Suprapubic skin (tissue), 4 donors: ENCODE measurements around the gene METTL8. TPM values are rescaled to one million over a fixed set of nuclear protein-coding genes. Genes with fewer than 3 reads are reported as not detected.

Experiments
- DNase-seq, 2 donors: peaks; one replicate each; pipeline ENCODE4 v3.0.0-alpha.2; 2019; ENCODE audit warnings: low spot score in 2 of 2
- H3K27ac ChIP-seq: fragments of 200-600 bp; sonication (generic); one replicate; pipeline ENCODE4 v1.5.1; 2019
- H3K27me3 ChIP-seq: fragments of 200-600 bp; sonication (generic); one replicate; pipeline ENCODE4 v1.5.1; 2019
- H3K36me3 ChIP-seq: fragments of 200-600 bp; sonication (generic); one replicate; pipeline ENCODE4 v1.5.1; 2019
- H3K4me1 ChIP-seq: fragments of 200-600 bp; sonication (generic); one replicate; pipeline ENCODE4 v1.5.1; 2019
- H3K4me3 ChIP-seq: fragments of 200-600 bp; sonication (generic); one replicate; pipeline ENCODE4 v1.5.1; 2019; ENCODE audit warnings: mild to moderate bottlenecking
- H3K9me3 ChIP-seq: fragments of 200-600 bp; sonication (generic); one replicate; pipeline ENCODE4 v1.5.1; 2019
- EP300 ChIP-seq: sonication (generic); formaldehyde crosslinking; IDR thresholded peaks from one replicate; pipeline ENCODE4 v1.6.1; 2017; ENCODE audit warnings: antibody characterized with exemption
- POLR2A ChIP-seq, 2 donors: fragments of 450-650 bp; IDR thresholded peaks; one replicate each; pipeline ENCODE4 v1.6.1; 2017; ENCODE audit warnings: antibody characterized with exemption in 2 of 2, mild to moderate bottlenecking in 2 of 2, moderate library complexity in 2 of 2
- POLR2AphosphoS5 ChIP-seq, 3 donors: sonication (generic); formaldehyde crosslinking; IDR thresholded peaks; one replicate each; pipeline ENCODE4 v1.6.1; 2017; ENCODE audit warnings: antibody characterized with exemption in 3 of 3
- WGBS: methylation state at CpG from one replicate; pipeline ENCODE4 v1.1.5; 2018; 5-methylcytosine and 5-hydroxymethylcytosine counted together
- total RNA-seq, 4 donors: library from RNA; depleted of rRNA; stranded (reverse); fragments of >200 nt; gene quantifications; one replicate each; pipeline ENCODE4 v1.1.0, GENCODE V29; 2016
- TF ChIP-seq, protein P1 (sequence below), 2 donors: fragments of 200-600 bp in 1 of 2; fragments of 450-650 bp in 1 of 2; sonication (generic) in 1 of 2; IDR thresholded peaks; one replicate each; pipeline ENCODE4 v1.5.1; 2016 to 2019; ENCODE audit warnings: antibody characterized with exemption in 2 of 2, mild to moderate bottlenecking in 1 of 2, moderate library complexity in 1 of 2

METTL8 gene
- total RNA-seq, 4 donors from 2014 or later = 35.8 to 42.5 (median 38.7) TPM

DNA sequence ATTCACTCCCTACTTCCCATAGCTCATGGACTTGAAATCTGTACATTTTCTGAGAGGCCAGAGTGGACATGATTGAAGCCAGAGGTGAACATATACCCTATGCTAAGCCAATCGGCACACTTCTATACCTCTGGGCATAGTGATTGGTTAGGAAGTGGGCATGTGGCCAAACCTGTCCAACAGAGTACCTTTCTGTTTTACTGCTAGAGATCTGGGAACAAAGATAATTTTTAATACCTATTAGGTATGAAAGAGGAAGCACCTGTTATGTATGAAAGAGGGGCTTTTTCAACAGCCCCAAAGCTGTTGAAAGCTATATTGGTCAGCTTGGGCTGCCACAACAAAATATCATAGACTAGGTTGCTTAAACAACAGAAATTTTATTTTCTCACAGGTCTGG, 27.7 kb downstream of the METTL8 start:
- TF ChIP-seq POLR2AphosphoS5 (IDR thresholded peaks at IDR 0.05) = no peak
- TF ChIP-seq POLR2A (IDR thresholded peaks at IDR 0.05) = no peak
- TF ChIP-seq EP300 = no peak
- TF ChIP-seq, protein P1, sequence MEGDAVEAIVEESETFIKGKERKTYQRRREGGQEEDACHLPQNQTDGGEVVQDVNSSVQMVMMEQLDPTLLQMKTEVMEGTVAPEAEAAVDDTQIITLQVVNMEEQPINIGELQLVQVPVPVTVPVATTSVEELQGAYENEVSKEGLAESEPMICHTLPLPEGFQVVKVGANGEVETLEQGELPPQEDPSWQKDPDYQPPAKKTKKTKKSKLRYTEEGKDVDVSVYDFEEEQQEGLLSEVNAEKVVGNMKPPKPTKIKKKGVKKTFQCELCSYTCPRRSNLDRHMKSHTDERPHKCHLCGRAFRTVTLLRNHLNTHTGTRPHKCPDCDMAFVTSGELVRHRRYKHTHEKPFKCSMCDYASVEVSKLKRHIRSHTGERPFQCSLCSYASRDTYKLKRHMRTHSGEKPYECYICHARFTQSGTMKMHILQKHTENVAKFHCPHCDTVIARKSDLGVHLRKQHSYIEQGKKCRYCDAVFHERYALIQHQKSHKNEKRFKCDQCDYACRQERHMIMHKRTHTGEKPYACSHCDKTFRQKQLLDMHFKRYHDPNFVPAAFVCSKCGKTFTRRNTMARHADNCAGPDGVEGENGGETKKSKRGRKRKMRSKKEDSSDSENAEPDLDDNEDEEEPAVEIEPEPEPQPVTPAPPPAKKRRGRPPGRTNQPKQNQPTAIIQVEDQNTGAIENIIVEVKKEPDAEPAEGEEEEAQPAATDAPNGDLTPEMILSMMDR (IDR thresholded peaks at IDR 0.05) = no peak
- 84% methylated on average over 1 of the region's 1 CpG for WGBS

DNA sequence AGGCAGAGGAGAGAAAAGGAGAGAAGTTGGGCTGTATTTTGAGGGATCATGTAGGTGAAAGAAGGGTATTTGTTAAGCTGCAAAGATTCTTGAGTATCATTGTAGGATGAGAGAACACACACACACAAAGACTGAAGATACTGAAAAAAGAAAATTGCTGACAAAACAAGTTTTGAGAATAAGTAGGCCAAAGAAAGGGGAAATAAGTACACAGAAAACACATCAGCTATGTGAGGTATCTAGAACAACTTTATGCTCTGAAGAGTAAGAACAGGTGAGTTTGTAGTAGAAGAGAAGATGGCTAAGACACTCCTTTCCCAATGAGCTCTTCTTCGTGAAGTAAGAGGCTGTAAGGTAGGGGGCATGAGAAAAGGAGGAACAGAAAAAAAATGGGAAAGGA, 28.2 kb downstream of the METTL8 start:
- no peak for TF ChIP-seq POLR2AphosphoS5 (IDR thresholded peaks at IDR 0.05)
- H3K27ac ChIP-seq = no peak overlapping the region
- H3K9me3 ChIP-seq = peaks cover 7% of the 10 kb centered on the region
- H3K4me1 ChIP-seq = peaks cover 11% of the 10 kb centered on the region
- no peak overlapping the region for H3K4me3 ChIP-seq
- no peaks in the 10 kb centered on the region for H3K27me3 ChIP-seq
- 92% methylated on average over 1 of the region's 1 CpG for WGBS
- no peaks in the 10 kb centered on the region for H3K36me3 ChIP-seq
- no peak for DNase-seq

More for the DNA sequence above, 27.7 kb downstream of the METTL8 start:
- DNase-seq = no peak
- Histone ChIP-seq H3K4me3 (no peak overlapping the region), H3K27me3 (no peaks in the 10 kb centered on the region), H3K9me3 (peaks cover 7% of the 10 kb centered on the region), H3K4me1 (peaks cover 12% of the 10 kb centered on the region), H3K27ac (no peak overlapping the region), H3K36me3 (no peaks in the 10 kb centered on the region)

DNA sequence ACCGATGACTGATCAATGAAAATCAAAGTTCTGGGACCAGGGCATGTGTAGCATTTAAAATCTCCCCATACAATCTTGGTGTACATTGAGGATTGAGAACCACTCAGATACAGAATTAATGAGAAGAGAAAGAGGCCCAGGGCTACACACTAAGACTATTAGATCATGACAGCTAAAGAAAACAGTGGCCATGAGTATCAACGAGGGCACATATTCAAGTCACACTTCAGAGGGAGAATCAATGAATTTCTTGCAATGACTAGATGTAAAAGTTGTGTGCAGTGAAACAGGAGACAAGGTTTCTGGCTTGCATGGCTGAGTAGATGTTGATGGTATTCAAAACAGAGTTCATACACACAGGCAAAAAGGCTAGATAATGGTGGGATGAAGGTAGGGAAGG, 29.1 kb downstream of the METTL8 start:
- TF ChIP-seq POLR2A (IDR thresholded peaks at IDR 0.05) = no peak
- TF ChIP-seq, protein P1 (IDR thresholded peaks at IDR 0.05) = no peak
- no peak for TF ChIP-seq POLR2AphosphoS5 (IDR thresholded peaks at IDR 0.05)
- TF ChIP-seq EP300 = no peak
- DNase-seq = no peak
- peaks cover 7% of the 10 kb centered on the region for H3K9me3 ChIP-seq
- H3K36me3 ChIP-seq = no peaks in the 10 kb centered on the region
- 96% methylated on average over 2 of the region's 2 CpGs for WGBS
- H3K4me3 ChIP-seq = no peak overlapping the region
- peaks cover 5% of the 10 kb centered on the region for H3K4me1 ChIP-seq
- no peaks in the 10 kb centered on the region for H3K27me3 ChIP-seq
- H3K27ac ChIP-seq = no peak overlapping the region

DNA sequence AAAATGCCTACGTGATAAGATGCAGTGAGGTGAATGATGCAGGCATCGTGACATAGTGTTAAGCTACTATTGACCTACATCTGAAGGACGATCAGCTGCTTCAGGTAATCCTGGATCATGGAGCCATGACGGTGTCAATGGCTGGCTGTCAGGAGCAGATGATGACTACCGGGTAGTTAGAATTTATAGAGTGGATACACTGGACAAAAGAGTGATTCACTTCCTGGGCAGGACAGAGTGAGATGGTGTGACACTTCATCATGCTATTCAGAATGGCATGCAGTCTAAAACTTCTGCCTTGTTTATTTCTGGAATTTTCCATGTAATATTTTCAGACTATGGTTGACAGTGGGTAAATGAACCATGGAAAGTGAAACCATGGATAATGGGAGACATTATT, 29.5 kb downstream of the METTL8 start:
- Histone ChIP-seq H3K4me1 (peaks cover under 1% of the 10 kb centered on the region), H3K36me3 (no peaks in the 10 kb centered on the region), H3K4me3 (no peak overlapping the region), H3K9me3 (peaks cover 7% of the 10 kb centered on the region), H3K27ac (no peak overlapping the region), H3K27me3 (no peaks in the 10 kb centered on the region)
- DNase-seq = no peak
- 75% methylated on average over 5 of the region's 5 CpGs for WGBS
- TF ChIP-seq EP300 (no peak), POLR2A (IDR thresholded peaks at IDR 0.05) (no peak), POLR2AphosphoS5 (IDR thresholded peaks at IDR 0.05) (no peak)
- TF ChIP-seq, protein P1 (IDR thresholded peaks at IDR 0.05) = no peak

DNA sequence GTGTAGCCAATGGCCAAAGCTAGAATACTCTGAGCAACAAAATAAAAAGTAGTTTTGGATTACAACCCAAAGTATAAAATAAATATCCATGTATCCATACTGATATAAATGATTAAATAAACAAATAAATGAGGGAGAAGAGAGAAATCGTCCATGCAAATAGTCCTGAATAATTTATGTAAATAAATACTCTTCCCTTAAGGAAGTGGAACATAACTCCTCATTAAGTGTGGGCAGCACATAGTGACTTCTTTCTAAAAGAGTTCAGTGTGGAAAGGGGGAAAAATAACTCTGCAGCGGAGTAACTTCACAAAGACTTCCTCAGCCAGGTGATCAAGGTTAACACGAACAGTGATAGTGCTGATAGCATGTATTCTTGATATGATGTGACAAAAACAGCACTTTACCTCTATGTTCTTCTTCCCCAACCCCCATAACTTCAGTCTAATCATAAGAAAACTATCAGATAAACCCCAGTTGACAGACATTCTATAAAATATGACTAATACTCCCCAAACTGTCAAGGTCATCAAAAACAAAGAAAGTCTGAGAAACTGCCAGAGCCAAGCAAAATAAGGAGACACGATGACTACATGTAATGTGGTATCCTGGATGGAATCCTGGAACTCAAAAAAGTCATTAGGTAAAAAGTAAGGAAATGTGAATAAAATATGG, 30.7 kb downstream of the METTL8 start:
- no peak for DNase-seq

More for the DNA sequence above, 30.7 kb downstream of the METTL8 start:
- Histone ChIP-seq H3K27ac (no peak overlapping the region), H3K4me3 (no peak overlapping the region), H3K4me1 (no peaks in the 10 kb centered on the region), H3K9me3 (peaks cover 7% of the 10 kb centered on the region), H3K36me3 (no peaks in the 10 kb centered on the region), H3K27me3 (no peaks in the 10 kb centered on the region)
- WGBS = 77% methylated on average over 4 of the region's 4 CpGs
- TF ChIP-seq POLR2A (IDR thresholded peaks at IDR 0.05) (no peak), EP300 (no peak), POLR2AphosphoS5 (IDR thresholded peaks at IDR 0.05) (no peak)
- TF ChIP-seq, protein P1 (IDR thresholded peaks at IDR 0.05) = no peak
